IPS-11a (cell line): ENCODE measurements around the gene LST1.
"Not testable (repeated sequence)": the region's sequence is repeated elsewhere in the genome, so short reads cannot be mapped to it uniquely, and the experiment has no call there.

Source experiments
- H3K4me3 ChIP-seq: one replicate; pipeline ENCODE4 v1.5.1; 2013; ENCODE audit warnings: low read depth, low read length, control low read depth

Gene LST1

GRCh38 chr6:31586008-31586407 lies at the start of gene LST1:
TSS of gene LST1 (plus strand) at chr6:31586277. CDS start at chr6:31587300, 1,023 bp downstream.
- no peak within 1 kb of the TSS for H3K4me3 ChIP-seq

DNA sequence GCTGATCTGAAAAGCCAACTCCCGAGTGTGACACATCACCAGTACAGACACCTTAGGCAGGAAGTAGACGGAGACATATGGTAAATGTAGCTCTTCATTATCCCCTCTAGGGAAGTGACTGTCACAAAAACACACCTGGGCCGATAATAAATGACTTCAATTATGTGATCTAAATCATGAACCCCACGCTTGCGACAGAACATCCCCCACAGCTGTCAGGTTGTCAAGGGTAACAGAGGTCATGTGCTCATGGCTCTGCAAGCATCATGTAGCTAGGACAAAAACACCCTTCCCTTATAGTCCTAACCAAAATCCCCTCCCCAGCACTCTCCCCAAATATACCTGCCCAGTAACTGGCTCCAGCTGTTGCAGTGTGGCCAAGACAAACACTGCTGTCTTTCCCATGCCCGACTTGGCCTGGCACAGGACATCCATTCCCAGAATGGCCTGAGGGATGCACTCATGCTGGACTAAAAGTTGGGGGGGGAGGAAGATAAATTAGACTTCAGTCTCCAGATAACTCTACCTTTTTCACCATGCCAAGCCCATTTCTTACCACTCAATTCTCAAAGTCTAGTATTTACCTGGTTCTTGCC lies 47.2 kb upstream of the LST1 start:
- H3K4me3 ChIP-seq = no peak overlapping the region

DNA sequence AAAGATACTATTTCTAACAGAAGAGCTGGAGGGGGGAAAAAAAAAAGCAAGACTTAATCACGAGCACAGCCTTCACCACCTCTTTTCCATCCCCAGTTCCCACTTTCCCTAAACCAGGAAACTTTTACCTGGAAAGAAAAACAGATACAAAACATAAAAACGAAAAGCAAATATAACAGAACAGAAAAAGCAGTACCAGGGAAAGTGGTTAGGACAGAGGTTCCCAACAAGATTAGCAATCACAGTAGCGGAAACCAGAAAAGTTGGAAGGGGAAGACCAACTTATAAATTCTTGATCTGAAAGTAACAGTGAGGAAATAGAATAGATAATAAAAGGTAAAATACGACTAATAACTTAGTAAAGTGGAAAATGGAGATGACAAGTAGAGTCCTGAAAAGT lies 45.4 kb upstream of the LST1 start:
- H3K4me3 ChIP-seq = peak overlapping the region; percentile 79

GRCh38 chr6:31541059-31541657 lies 44.9 kb upstream of the LST1 start:
- H3K4me3 ChIP-seq = peak overlapping the region; percentile 79

DNA sequence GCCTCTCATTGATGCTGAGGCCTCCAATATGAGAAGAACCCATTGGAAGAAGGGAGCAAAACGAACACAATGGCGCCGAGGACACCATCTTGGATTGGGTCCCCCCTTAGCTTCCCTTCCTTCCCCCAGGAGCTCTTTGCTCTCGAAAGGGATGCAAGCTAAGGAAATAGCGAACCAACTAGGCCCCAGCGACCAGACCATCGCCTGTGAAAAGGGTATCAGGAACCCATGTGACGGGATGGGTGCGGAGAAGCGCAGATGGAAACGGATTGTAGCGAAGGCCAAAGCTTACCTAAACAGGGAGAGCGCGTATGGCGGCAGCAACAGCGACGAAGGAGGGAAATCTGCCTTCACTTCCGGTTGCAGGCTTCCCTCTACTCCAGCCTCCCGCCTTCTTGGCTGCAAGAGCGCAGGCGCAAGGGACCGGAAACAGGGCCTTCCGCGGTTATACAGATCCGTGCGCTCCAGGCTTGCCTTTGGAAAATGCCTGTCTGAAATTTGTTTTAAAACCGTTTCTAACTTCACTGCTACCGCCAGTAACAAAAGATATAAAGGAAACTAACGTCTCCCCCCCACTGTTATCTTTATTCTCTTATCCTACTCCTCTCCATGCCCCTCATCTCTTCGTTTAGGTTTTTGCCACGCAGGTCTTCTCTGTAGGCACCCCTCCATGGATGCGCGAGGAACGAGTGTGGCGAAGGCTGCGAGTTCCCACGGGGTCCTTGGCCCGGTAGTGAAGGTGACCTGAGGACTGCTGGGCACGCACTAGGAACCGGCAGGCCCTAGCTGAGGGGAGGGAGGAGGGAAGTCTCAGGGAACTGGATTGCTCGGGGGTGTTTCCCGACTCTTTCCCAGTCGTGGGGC lies 44.2 kb upstream of the LST1 start, which contains the start of gene DDX39B:
DDX39B (minus strand) TSS at position 346 of the 864 bp plus-strand sequence. CDS start 1,471 bp downstream, outside the sequence.
- H3K4me3 ChIP-seq = peak within 1 kb of the TSS; percentile 79

DNA sequence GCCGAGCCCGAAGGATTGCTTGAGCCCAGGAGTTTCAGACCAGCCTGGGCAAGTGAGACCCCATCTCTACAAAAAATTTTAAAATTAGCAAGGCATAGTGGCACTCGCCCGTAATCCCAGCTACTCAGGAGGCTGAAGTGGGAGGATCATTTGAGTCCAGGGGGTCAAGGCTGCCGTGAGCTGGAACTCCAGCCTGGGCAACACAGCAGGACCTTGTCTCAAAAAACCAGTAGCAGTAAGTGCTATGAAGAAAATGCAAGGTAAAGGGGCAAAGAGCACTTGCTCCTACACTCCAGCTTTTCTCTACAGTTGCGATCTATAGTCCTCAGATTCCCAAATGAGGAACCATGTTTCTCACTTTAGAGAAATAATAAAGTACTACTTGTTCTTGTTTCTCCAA lies 42.4 kb upstream of the LST1 start:
- H3K4me3 ChIP-seq = no peak overlapping the region

- H3K4me3 ChIP-seq = no peak overlapping the region
Measured at GRCh38 chr6:31544676-31545075, 41.4 kb upstream of the LST1 start.

- no peak overlapping the region for H3K4me3 ChIP-seq
Measured at GRCh38 chr6:31545291-31545690, 40.8 kb upstream of the LST1 start.

GRCh38 chr6:31546339-31546957 lies 39.6 kb upstream of the LST1 start, which contains the start of gene ATP6V1G2:
TSS of gene ATP6V1G2 (minus strand) at chr6:31546608. CDS start at chr6:31546559, 49 bp downstream.
- H3K4me3 ChIP-seq = peak within 1 kb of the TSS; percentile 57

DNA sequence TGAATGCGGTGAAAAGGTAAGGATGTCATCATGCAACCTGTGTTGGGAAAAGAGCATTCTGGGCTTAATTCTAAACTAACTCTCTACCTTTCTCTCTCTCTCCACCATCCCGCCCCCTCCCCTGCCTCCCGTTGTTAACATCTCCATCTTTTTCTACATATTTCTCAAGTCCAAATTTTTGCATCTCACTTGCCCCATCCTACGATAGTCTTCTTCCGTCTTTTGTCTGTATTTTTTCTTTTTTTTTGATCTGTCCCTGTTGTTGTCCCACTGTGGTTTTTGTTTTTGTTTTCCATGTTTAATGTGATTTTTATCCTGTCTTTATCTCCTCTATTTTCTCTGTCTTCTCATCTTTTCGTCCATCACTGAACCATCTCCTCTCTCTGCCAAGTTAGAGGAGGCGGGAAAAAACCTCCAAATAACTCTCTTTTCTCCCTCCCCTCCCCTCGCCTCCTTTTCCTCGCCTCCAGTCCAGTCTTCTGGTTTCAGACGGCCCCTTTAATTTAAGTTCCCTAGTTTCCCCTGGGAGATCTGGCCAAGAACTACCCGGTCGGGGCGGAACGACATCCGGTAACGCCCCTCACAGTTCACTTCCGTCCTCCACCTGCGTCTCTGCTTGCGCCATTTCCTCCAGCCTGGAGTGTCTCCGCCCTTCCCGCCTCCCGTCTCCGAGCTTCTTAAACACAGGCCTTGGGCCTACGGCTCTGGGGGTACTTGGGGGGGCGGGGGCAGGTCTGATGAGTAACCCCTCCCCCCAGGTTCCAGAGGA lies 38.9 kb upstream of the LST1 start, which contains the start of gene NFKBIL1:
NFKBIL1 (plus strand) TSS at position 651 of the 769 bp plus-strand sequence; CDS start at position 738, 87 bp downstream.
- H3K4me3 ChIP-seq = peak within 1 kb of the TSS; percentile 57

- H3K4me3 ChIP-seq = peak overlapping the region; percentile 24
Measured at GRCh38 chr6:31547727-31548543, 38.1 kb upstream of the LST1 start.

DNA sequence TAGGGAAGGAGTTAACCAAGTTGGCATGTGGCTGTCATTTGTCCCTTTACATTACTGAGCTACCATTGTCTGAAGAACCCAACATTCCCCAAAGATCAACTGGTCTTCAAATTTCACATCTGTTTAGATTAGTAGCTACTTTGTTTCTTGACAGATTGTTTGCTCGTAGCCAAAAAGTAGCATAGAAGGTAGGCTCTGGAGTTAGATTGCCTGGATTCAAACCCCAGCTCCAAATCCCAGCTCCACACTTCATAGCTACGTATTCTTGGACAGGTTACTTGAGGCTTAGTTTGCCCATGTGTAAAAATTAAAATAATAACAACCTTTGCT lies 37.6 kb upstream of the LST1 start:
- no peak overlapping the region for H3K4me3 ChIP-seq

- not testable (repeated sequence) for H3K4me3 ChIP-seq
Measured at GRCh38 chr6:31551371-31551770, 34.7 kb upstream of the LST1 start.

GRCh38 chr6:31556307-31556706 lies 29.8 kb upstream of the LST1 start:
- no peak overlapping the region for H3K4me3 ChIP-seq

GRCh38 chr6:31557443-31558317 lies 28.4 kb upstream of the LST1 start:
- H3K4me3 ChIP-seq = no peak overlapping the region

GRCh38 chr6:31558318-31558625 lies 27.8 kb upstream of the LST1 start:
- no peak overlapping the region for H3K4me3 ChIP-seq

DNA sequence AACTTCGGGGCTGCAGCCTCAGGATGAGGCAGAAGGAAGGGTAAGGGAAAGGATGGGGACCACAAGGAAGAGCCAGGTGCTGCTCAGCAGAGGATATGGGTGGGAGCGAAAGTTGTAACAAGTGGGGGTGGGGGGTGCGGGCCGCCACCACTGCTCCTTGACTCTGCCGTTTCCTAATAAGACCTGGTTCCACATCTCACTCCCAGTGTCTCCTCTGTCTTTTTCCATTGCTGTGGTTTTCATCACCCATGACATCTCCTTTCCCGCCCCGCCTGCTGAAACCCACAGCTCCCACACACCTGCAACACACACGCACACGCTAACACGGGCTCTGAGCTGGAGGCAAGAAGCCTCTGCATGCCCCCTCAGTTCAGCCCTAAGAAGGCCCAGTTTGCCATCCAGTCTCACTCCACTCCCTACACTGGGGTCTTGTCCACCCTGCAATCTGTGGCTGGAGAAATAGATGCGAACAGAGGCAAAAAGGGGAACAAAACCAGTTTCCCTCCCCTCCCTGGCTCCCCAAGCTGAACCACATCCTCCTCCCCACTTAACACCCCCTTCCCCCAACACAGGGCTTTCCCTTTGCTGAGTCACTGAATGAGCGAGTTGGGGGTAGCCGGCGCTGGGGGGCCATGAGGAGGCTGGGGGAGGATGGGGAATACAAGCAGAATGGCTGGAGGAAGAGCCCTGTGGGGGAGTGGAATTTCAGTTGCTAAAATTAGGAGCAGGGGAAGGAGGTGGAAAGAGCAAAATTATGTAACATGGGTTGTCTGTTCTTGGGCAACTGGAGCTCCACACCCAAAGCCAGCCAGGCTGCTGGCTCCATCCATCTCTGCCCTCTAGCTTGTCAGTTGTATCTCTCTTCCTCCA lies 27.2 kb upstream of the LST1 start:
- H3K4me3 ChIP-seq = no peak overlapping the region

DNA sequence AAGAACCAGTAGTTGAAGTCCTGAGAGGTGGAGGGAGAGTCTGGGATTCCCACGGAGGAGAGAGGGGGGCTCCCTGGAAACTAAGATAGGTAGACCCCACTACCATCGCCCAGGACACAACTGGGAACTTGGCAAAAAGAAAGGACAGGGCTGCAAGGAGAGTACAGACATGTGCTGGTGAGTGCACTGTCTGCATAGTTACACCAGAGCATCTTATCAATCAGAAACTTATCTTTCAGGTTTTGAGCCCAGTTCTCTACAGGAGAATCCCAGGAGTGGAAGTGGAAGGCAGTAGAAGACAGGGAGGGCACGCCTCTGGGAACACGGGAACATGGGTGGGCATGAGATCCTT lies 26.5 kb upstream of the LST1 start:
- no peak overlapping the region for H3K4me3 ChIP-seq
